Measurements from ENCODE around the gene GALNT18. TPM values are rescaled to one million over a fixed set of nuclear protein-coding genes. Genes with fewer than 3 reads are reported as not detected.

The GALNT18 gene
- total RNA-seq, 1 donor from 2014 or later, result 24.4 TPM

GRCh38 chr11:11391796-11392463, 229.9 kb downstream of the GALNT18 start:
- Histone ChIP-seq H3K27ac (replicated peaks) (no peak overlapping the region), H3K4me1 (peaks cover 40% of the 10 kb centered on the region), H3K36me3 (no peaks in the 10 kb centered on the region), H3K4me3 (no peak overlapping the region), H3K9me3 (replicated peaks) (no peaks in the 10 kb centered on the region), H3K27me3 (ENCODE audit: low read depth) (no peaks in the 10 kb centered on the region)
- no peak for DNase-seq
- TF ChIP-seq CTCF (IDR thresholded peaks at IDR 0.05; ENCODE audit: borderline replicate concordance), result no peak
- intact Hi-C loops (cut with micrococcal nuclease), result no loop called here

- Histone ChIP-seq H3K4me1 (peaks cover 34% of the 10 kb centered on the region), H3K9me3 (replicated peaks) (no peaks in the 10 kb centered on the region), H3K36me3 (no peaks in the 10 kb centered on the region), H3K27ac (replicated peaks) (no peak overlapping the region), H3K4me3 (no peak overlapping the region), H3K27me3 (ENCODE audit: low read depth) (no peaks in the 10 kb centered on the region)
- intact Hi-C loops (cut with micrococcal nuclease), result no loop called here
- no peak for TF ChIP-seq CTCF (IDR thresholded peaks at IDR 0.05; ENCODE audit: borderline replicate concordance)
- DNase-seq, result no peak
These were observed 230.6 kb downstream of the GALNT18 start for GRCh38 chr11:11391169-11391568.

- no peak overlapping the region for H3K27ac ChIP-seq (replicated peaks)
- TF ChIP-seq CTCF (IDR thresholded peaks at IDR 0.05; ENCODE audit: borderline replicate concordance), result no peak
- intact Hi-C loops (cut with micrococcal nuclease), result no loop called here
- no peak for DNase-seq
- no peaks in the 10 kb centered on the region for H3K9me3 ChIP-seq (replicated peaks)
- no peaks in the 10 kb centered on the region for H3K36me3 ChIP-seq
- peaks cover 34% of the 10 kb centered on the region for H3K4me1 ChIP-seq
- no peak overlapping the region for H3K4me3 ChIP-seq
- no peaks in the 10 kb centered on the region for H3K27me3 ChIP-seq (ENCODE audit: low read depth)
These were observed 231.6 kb downstream of the GALNT18 start for GRCh38 chr11:11390068-11390771.

GRCh38 chr11:11389238-11389637, 232.6 kb downstream of the GALNT18 start:
- no peak for DNase-seq
- H3K27ac ChIP-seq (replicated peaks), result no peak overlapping the region
- H3K4me1 ChIP-seq, result peaks cover 34% of the 10 kb centered on the region
- no peak overlapping the region for H3K4me3 ChIP-seq
- TF ChIP-seq CTCF (IDR thresholded peaks at IDR 0.05; ENCODE audit: borderline replicate concordance), result no peak
- H3K9me3 ChIP-seq (replicated peaks), result no peaks in the 10 kb centered on the region
- no peaks in the 10 kb centered on the region for H3K36me3 ChIP-seq
- no peaks in the 10 kb centered on the region for H3K27me3 ChIP-seq (ENCODE audit: low read depth)
- intact Hi-C loops (cut with micrococcal nuclease), result no loop called here

- intact Hi-C loops (cut with micrococcal nuclease), result no loop called here
- no peak for TF ChIP-seq CTCF (IDR thresholded peaks at IDR 0.05; ENCODE audit: borderline replicate concordance)
- Histone ChIP-seq H3K27ac (replicated peaks) (no peak overlapping the region), H3K9me3 (replicated peaks) (no peaks in the 10 kb centered on the region), H3K36me3 (no peaks in the 10 kb centered on the region), H3K4me3 (no peak overlapping the region), H3K27me3 (ENCODE audit: low read depth) (no peaks in the 10 kb centered on the region), H3K4me1 (peaks cover 34% of the 10 kb centered on the region)
- DNase-seq, result no peak
These were observed 234.0 kb downstream of the GALNT18 start for GRCh38 chr11:11387622-11388305.
